ENCODE measurements around the gene INPP1. TPM values are rescaled to one million over a fixed set of nuclear protein-coding genes. Genes with fewer than 3 reads are reported as not detected.

The INPP1 gene
- polyA plus RNA-seq, 1 of the 3 experiments (the other 2 are of a cell fraction), result 6.4 TPM

DNA sequence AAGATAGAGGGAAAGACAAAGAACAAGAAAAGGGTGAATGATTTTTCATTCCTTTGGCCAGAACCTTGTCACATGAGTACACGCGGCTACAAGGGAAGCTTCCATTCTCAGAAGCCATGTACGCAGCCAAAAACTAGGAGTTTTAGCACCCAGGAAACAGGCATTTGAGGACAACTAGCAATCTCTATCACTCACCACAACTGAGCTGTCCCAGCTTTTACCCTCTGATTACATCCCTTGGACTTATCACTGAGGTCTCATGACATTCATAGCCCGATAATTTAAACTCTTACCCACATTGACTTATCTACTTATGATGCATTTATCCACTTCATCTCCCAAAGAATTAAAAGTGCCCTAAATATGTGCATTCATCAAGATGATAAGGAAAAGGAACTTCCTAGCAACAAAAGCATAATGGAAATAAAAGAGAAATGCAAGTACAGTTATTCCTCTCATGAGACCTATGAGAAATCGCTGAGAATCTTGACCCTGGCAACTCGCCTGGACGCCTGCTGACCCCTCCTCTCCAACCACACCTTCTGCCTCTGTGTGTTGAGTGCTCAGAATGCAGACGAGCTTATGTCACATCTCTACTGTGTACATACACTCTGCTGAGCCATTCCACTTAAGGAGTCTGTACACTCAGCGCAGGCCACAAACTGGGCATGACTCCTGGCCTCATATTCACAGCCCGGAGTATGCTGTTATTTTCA lies 36.0 kb downstream of the INPP1 start:
- Histone ChIP-seq H3K4me1 (ENCODE audit: control insufficient read depth in 1 of 2, insufficient read depth in 2 of 2, low read depth in 1 of 2, low read length in 1 of 2) (no peaks in the 10 kb centered on the region; a peak in 1 of 4 replicates), H2AFZ (ENCODE audit: low read depth) (no peak overlapping the region), H3K4me2 (no peak overlapping the region), H3K9me3 (no peaks in the 10 kb centered on the region), H4K20me1 (ENCODE audit: insufficient read depth) (no peaks in the 10 kb centered on the region), H3K27ac (ENCODE audit: low read depth in 2 of 2, low read length in 1 of 2) (no peak overlapping the region), H3K4me3 (ENCODE audit: low read depth in 2 of 2, low read length in 1 of 2) (no peak overlapping the region), H3K9me2 (no peaks in the 10 kb centered on the region), H3K9ac (no peak overlapping the region), H3K36me3 (replicated peaks in 1 of 2; ENCODE audit: control insufficient read depth in 1 of 2, insufficient read depth in 2 of 2, low read length in 1 of 2) (no peaks in the 10 kb centered on the region), H3F3A (replicated peaks; ENCODE audit: insufficient read depth) (no peaks in the 10 kb centered on the region), H3K79me2 (ENCODE audit: insufficient read depth) (no peaks in the 10 kb centered on the region), H3K27me3 (ENCODE audit: insufficient read depth) (no peaks in the 10 kb centered on the region)
- WGBS (ENCODE audit: low lambda C conversion rate), result 72% methylated on average over 10 of the region's 10 CpGs
- CTCF ChIA-PET, result interaction anchor here (0.6 kb wide), 1 partner anchor 126 kb away, joined by 3 read pairs; no protein-coding TSS in a partner anchor
- TF ChIP-seq, protein P1, sequence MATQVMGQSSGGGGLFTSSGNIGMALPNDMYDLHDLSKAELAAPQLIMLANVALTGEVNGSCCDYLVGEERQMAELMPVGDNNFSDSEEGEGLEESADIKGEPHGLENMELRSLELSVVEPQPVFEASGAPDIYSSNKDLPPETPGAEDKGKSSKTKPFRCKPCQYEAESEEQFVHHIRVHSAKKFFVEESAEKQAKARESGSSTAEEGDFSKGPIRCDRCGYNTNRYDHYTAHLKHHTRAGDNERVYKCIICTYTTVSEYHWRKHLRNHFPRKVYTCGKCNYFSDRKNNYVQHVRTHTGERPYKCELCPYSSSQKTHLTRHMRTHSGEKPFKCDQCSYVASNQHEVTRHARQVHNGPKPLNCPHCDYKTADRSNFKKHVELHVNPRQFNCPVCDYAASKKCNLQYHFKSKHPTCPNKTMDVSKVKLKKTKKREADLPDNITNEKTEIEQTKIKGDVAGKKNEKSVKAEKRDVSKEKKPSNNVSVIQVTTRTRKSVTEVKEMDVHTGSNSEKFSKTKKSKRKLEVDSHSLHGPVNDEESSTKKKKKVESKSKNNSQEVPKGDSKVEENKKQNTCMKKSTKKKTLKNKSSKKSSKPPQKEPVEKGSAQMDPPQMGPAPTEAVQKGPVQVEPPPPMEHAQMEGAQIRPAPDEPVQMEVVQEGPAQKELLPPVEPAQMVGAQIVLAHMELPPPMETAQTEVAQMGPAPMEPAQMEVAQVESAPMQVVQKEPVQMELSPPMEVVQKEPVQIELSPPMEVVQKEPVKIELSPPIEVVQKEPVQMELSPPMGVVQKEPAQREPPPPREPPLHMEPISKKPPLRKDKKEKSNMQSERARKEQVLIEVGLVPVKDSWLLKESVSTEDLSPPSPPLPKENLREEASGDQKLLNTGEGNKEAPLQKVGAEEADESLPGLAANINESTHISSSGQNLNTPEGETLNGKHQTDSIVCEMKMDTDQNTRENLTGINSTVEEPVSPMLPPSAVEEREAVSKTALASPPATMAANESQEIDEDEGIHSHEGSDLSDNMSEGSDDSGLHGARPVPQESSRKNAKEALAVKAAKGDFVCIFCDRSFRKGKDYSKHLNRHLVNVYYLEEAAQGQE (IDR thresholded peaks at IDR 0.05; ENCODE audit: low read depth, low read length), result no peak
- TF ChIP-seq, protein P2, sequence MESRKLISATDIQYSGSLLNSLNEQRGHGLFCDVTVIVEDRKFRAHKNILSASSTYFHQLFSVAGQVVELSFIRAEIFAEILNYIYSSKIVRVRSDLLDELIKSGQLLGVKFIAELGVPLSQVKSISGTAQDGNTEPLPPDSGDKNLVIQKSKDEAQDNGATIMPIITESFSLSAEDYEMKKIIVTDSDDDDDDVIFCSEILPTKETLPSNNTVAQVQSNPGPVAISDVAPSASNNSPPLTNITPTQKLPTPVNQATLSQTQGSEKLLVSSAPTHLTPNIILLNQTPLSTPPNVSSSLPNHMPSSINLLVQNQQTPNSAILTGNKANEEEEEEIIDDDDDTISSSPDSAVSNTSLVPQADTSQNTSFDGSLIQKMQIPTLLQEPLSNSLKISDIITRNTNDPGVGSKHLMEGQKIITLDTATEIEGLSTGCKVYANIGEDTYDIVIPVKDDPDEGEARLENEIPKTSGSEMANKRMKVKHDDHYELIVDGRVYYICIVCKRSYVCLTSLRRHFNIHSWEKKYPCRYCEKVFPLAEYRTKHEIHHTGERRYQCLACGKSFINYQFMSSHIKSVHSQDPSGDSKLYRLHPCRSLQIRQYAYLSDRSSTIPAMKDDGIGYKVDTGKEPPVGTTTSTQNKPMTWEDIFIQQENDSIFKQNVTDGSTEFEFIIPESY (IDR thresholded peaks at IDR 0.05; ENCODE audit: borderline replicate concordance, low read depth), result no peak
- TF ChIP-seq FOXJ3 (CRISPR knock-in tag; IDR thresholded peaks at IDR 0.05), result no peak
- DNase-seq, result no peak
- POLR2A ChIA-PET, result no interaction called here

DNA sequence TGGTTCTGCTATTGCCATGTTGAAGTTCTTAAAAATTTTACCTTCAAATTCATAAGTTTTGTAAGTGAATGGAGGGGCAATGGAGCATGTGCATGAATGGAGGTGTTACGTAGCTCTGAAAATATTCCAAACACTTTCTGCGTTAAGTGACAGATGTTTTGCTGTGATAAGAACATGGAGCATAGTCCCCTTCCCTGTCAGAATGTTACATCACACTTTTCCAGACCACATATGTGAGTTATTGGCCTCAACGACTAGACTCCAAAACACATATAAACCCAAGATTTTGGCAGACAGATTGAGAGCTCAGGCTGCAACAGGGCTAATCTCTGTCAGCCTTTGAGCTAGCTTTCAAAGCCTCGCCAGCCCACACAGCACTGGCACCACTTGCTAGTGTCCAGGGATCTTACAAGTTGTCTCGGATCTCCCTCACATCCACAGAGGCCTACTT lies 37.6 kb downstream of the INPP1 start:
- H3K9ac ChIP-seq, result no peak overlapping the region
- no peaks in the 10 kb centered on the region for H3F3A ChIP-seq (replicated peaks; ENCODE audit: insufficient read depth)
- H3K9me3 ChIP-seq, result no peaks in the 10 kb centered on the region
- no peak overlapping the region for H3K27ac ChIP-seq (ENCODE audit: low read depth in 2 of 2, low read length in 1 of 2)
- no peak overlapping the region for H3K4me2 ChIP-seq
- CTCF ChIA-PET, result interaction anchor here (1.6 kb wide), 1 partner anchor 130 kb away, joined by 7 read pairs; no protein-coding TSS in a partner anchor
- H3K4me1 ChIP-seq (ENCODE audit: control insufficient read depth in 1 of 2, insufficient read depth in 2 of 2, low read depth in 1 of 2, low read length in 1 of 2), result no peaks in the 10 kb centered on the region; a peak in 1 of 4 replicates
- no peak overlapping the region for H2AFZ ChIP-seq (ENCODE audit: low read depth)
- POLR2A ChIA-PET, result no interaction called here
- H4K20me1 ChIP-seq (ENCODE audit: insufficient read depth), result no peaks in the 10 kb centered on the region
- H3K79me2 ChIP-seq (ENCODE audit: insufficient read depth), result no peaks in the 10 kb centered on the region
- no peak overlapping the region for H3K4me3 ChIP-seq (ENCODE audit: low read depth in 2 of 2, low read length in 1 of 2)
- no peaks in the 10 kb centered on the region for H3K27me3 ChIP-seq (ENCODE audit: insufficient read depth)
- H3K9me2 ChIP-seq, result no peaks in the 10 kb centered on the region
- H3K36me3 ChIP-seq (replicated peaks in 1 of 2; ENCODE audit: control insufficient read depth in 1 of 2, insufficient read depth in 2 of 2, low read length in 1 of 2), result no peaks in the 10 kb centered on the region
- WGBS (ENCODE audit: low lambda C conversion rate), result 77% methylated on average over 5 of the region's 5 CpGs
- no peak for DNase-seq
- TF ChIP-seq TEAD4 (IDR thresholded peaks at IDR 0.05; ENCODE audit: borderline replicate concordance, insufficient read depth) (no peak), FOXJ3 (CRISPR knock-in tag; IDR thresholded peaks at IDR 0.05) (no peak), NRF1 (IDR thresholded peaks at IDR 0.05; ENCODE audit: low read depth, low read length) (no peak), MXI1 (IDR thresholded peaks at IDR 0.05; ENCODE audit: low read depth, low read length) (no peak), GATA2 (CRISPR knock-in tag; IDR thresholded peaks at IDR 0.05) (no peak), EP300 (IDR thresholded peaks at IDR 0.05; ENCODE audit: borderline replicate concordance in 1 of 2, low read depth in 1 of 2, low read length in 1 of 2) (no peak), RXRA (IDR thresholded peaks at IDR 0.05; ENCODE audit: borderline replicate concordance, low read depth) (no peak), RCOR1 (IDR thresholded peaks at IDR 0.05; ENCODE audit: low read length) (no peak), CHD2 (IDR thresholded peaks at IDR 0.05; ENCODE audit: low read length, partially characterized antibody) (no peak), SMC3 (IDR thresholded peaks at IDR 0.05; ENCODE audit: low read depth, low read length) (no peak), JUND (IDR thresholded peaks at IDR 0.05) (no peak), RAD21 (IDR thresholded peaks at IDR 0.05; ENCODE audit: low read length) (no peak), POLR2AphosphoS5 (IDR thresholded peaks at IDR 0.05; ENCODE audit: low read depth, low read length) (no peak)
- TF ChIP-seq, protein P3, sequence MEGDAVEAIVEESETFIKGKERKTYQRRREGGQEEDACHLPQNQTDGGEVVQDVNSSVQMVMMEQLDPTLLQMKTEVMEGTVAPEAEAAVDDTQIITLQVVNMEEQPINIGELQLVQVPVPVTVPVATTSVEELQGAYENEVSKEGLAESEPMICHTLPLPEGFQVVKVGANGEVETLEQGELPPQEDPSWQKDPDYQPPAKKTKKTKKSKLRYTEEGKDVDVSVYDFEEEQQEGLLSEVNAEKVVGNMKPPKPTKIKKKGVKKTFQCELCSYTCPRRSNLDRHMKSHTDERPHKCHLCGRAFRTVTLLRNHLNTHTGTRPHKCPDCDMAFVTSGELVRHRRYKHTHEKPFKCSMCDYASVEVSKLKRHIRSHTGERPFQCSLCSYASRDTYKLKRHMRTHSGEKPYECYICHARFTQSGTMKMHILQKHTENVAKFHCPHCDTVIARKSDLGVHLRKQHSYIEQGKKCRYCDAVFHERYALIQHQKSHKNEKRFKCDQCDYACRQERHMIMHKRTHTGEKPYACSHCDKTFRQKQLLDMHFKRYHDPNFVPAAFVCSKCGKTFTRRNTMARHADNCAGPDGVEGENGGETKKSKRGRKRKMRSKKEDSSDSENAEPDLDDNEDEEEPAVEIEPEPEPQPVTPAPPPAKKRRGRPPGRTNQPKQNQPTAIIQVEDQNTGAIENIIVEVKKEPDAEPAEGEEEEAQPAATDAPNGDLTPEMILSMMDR (IDR thresholded peaks at IDR 0.05), result no peak
- TF ChIP-seq, protein P4, sequence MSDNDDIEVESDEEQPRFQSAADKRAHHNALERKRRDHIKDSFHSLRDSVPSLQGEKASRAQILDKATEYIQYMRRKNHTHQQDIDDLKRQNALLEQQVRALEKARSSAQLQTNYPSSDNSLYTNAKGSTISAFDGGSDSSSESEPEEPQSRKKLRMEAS (IDR thresholded peaks at IDR 0.05; ENCODE audit: low read depth), result no peak
- TF ChIP-seq, protein P5, sequence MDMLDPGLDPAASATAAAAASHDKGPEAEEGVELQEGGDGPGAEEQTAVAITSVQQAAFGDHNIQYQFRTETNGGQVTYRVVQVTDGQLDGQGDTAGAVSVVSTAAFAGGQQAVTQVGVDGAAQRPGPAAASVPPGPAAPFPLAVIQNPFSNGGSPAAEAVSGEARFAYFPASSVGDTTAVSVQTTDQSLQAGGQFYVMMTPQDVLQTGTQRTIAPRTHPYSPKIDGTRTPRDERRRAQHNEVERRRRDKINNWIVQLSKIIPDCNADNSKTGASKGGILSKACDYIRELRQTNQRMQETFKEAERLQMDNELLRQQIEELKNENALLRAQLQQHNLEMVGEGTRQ (IDR thresholded peaks at IDR 0.05; ENCODE audit: borderline replicate concordance, low read depth, low read length), result no peak
